Aorta (tissue), 5 donors: ENCODE measurements around the gene INSM2. TPM values are rescaled to one million over a fixed set of nuclear protein-coding genes. Genes with fewer than 3 reads are reported as not detected.
A peak's percentile ranks its signal among the peaks of the same experiment; 100 is the strongest.

ENCODE experiments used
- ATAC-seq: fragments of 200-7000 bp; cut with Tn5 transposase; one replicate; pipeline ENCODE4 v1.9.1; 2022; ENCODE audit warnings: moderate library complexity; ENCODE audit not compliant: low FRiP score
- DNase-seq, 2 donors: peaks; one replicate each; pipeline ENCODE4 v3.0.0-alpha.2; 2020
- H3K27ac ChIP-seq, 2 donors: one replicate each; pipeline ENCODE4 v1.5.1; 2013; ENCODE audit warnings: low read length in 2 of 2, mild to moderate bottlenecking in 2 of 2, moderate library complexity in 2 of 2, control low read depth in 1 of 2, inconsistent platforms in 1 of 2, low read depth in 1 of 2
- H3K27me3 ChIP-seq, 2 donors: one replicate each; pipeline ENCODE4 v1.6.1; 2013; ENCODE audit warnings: control low read depth in 1 of 2, low read length in 1 of 2, mild to moderate bottlenecking in 1 of 2, moderate library complexity in 1 of 2; ENCODE audit not compliant: insufficient read depth in 2 of 2, control insufficient read depth in 1 of 2
- H3K36me3 ChIP-seq, 2 donors: one replicate each; pipeline ENCODE4 v1.6.1; 2013; ENCODE audit warnings: control low read depth in 1 of 2, low read length in 1 of 2, mild to moderate bottlenecking in 1 of 2; ENCODE audit not compliant: insufficient read depth in 2 of 2, control insufficient read depth in 1 of 2
- H3K4me1 ChIP-seq, 2 donors: one replicate each; pipeline ENCODE4 v1.6.1; 2013; ENCODE audit warnings: low read length in 2 of 2, control low read depth in 1 of 2, mild to moderate bottlenecking in 1 of 2, moderate library complexity in 1 of 2; ENCODE audit not compliant: insufficient read depth in 2 of 2, control insufficient read depth in 1 of 2
- H3K4me3 ChIP-seq, 2 donors: one replicate each; pipeline ENCODE4 v1.5.1; 2013; ENCODE audit warnings: low read length in 2 of 2, control low read depth in 1 of 2, mild to moderate bottlenecking in 1 of 2
- H3K9me3 ChIP-seq: one replicate; pipeline ENCODE4 v1.6.1; 2013; ENCODE audit warnings: mild to moderate bottlenecking, low read length; ENCODE audit not compliant: control insufficient read depth
- WGBS, 2 donors: extraction: QIAGEN DNeasy Blood & Tissue Kit; methylation state at CpG; one replicate each; pipeline ENCODE4 v1.1.7; 2013; 5-methylcytosine and 5-hydroxymethylcytosine counted together
- intact Hi-C, 2 donors: fragments of 100-400 bp; cut with DNase I; formaldehyde crosslinking; loops; one replicate each; pipeline versions ENCODE4 v1.14.2 to v1.15.0; 2022
- long read RNA-seq, 2 donors: library from polyadenylated mRNA; unstranded; transcript quantifications; one replicate each; pipeline ENCODE4 v2.0.0, GENCODE V29; 2020 to 2021
- polyA plus RNA-seq, 2 donors: library from polyadenylated mRNA; stranded (reverse); fragments of 200-250 nt; gene quantifications; one replicate each; pipeline ENCODE4 v1.2.3, GENCODE V29; 2013
- total RNA-seq, 2 donors: library from RNA; stranded (reverse); fragmentation: NEBNext Ultra II Directional; extraction: Animal tissue kit (Norgen Biotek cat#: 25700); gene quantifications; one replicate each; pipeline ENCODE4 v1.2.1, GENCODE V29; 2021
- donor health status: healthy with polysubstance abuse.
- donor health status: Bipolar disorder and iron deficiency.
- donor health status: DM: no; HTN: no; CAD: no.
- donor health status: DM: no; HTN: no; CAD: no.
- donor health status: DM: yes; HTN: yes; CAD: no.

Gene INSM2
- total RNA-seq (not detected), polyA plus RNA-seq (not detected)
- long read RNA-seq, donor 1: 0 reads
- long read RNA-seq, donor 2: 0 reads

GRCh38 chr14:35533357-35534207 is at the start of gene INSM2:
INSM2 (plus strand) TSS chr14:35534164; CDS start chr14:35534253, 89 bp downstream.
- ATAC-seq (peak; percentile 51), DNase-seq (peak; percentile 49 to 83)
- no peaks in the 10 kb centered on the region for H3K27me3 ChIP-seq

GRCh38 chr14:35492569-35493014 is 41.4 kb upstream of the INSM2 start:
- H3K27ac ChIP-seq: no peak overlapping the region
- peaks cover 7% of the 10 kb centered on the region for H3K9me3 ChIP-seq
- intact Hi-C loops: no loop called here
- ATAC-seq (no peak), DNase-seq (no peak)
- H3K4me1 ChIP-seq: no peaks in the 10 kb centered on the region
- no peak overlapping the region for H3K4me3 ChIP-seq
- H3K27me3 ChIP-seq: peaks cover 0 to 2% of the 10 kb centered on the region in 2 donors
- H3K36me3 ChIP-seq: no peaks in the 10 kb centered on the region

More at GRCh38 chr14:35533357-35534207, at the start of gene INSM2:
- intact Hi-C loops: no loop called here
- no peaks in the 10 kb centered on the region for H3K36me3 ChIP-seq
- 0 to 1% methylated on average over 82 to 100 of the region's 100 CpGs for WGBS, 2 donors
- H3K9me3 ChIP-seq: no peaks in the 10 kb centered on the region
- H3K4me3 ChIP-seq: peak within 1 kb of the TSS; percentile 14 to 27
- no peaks in the 10 kb centered on the region for H3K4me1 ChIP-seq
- H3K27ac ChIP-seq: no peak within 1 kb of the TSS

- ATAC-seq (no peak), DNase-seq (no peak)
- H3K9me3 ChIP-seq: peaks cover 7% of the 10 kb centered on the region
- intact Hi-C loops: no loop called here
- H3K36me3 ChIP-seq: no peaks in the 10 kb centered on the region
- no peak overlapping the region for H3K27ac ChIP-seq
- no peaks in the 10 kb centered on the region for H3K4me1 ChIP-seq
- no peak overlapping the region for H3K4me3 ChIP-seq
- H3K27me3 ChIP-seq: peaks cover 0 to 2% of the 10 kb centered on the region in 2 donors
Measured at GRCh38 chr14:35495278-35495677, 38.7 kb upstream of the INSM2 start.

GRCh38 chr14:35499180-35499579 is 34.8 kb upstream of the INSM2 start:
- H3K27me3 ChIP-seq: no peaks in the 10 kb centered on the region
- H3K36me3 ChIP-seq: no peaks in the 10 kb centered on the region
- no peaks in the 10 kb centered on the region for H3K4me1 ChIP-seq
- H3K9me3 ChIP-seq: peaks cover 2% of the 10 kb centered on the region
- DNase-seq: no peak
- intact Hi-C loops: no loop called here
- WGBS, 2 donors: 89 to 94% methylated on average over 2 of the region's 2 CpGs
- no peak overlapping the region for H3K4me3 ChIP-seq
- H3K27ac ChIP-seq: no peak overlapping the region
- no peak for ATAC-seq

- Histone ChIP-seq H3K4me3 (no peak overlapping the region), H3K27me3 (no peaks in the 10 kb centered on the region), H3K4me1 (no peaks in the 10 kb centered on the region), H3K27ac (no peak overlapping the region), H3K36me3 (no peaks in the 10 kb centered on the region), H3K9me3 (no peaks in the 10 kb centered on the region)
- ATAC-seq (no peak), DNase-seq (no peak)
- intact Hi-C loops: no loop called here
- WGBS, 2 donors: 21 to 26% methylated on average over 3 of the region's 3 CpGs
Measured at GRCh38 chr14:35503646-35504045, 30.3 kb upstream of the INSM2 start.

- Histone ChIP-seq H3K36me3 (no peaks in the 10 kb centered on the region), H3K4me3 (no peak overlapping the region), H3K4me1 (no peaks in the 10 kb centered on the region), H3K27ac (no peak overlapping the region), H3K9me3 (no peaks in the 10 kb centered on the region), H3K27me3 (no peaks in the 10 kb centered on the region)
- WGBS, 2 donors: 43 to 48% methylated on average over 1 of the region's 1 CpG
- no peak for ATAC-seq
- intact Hi-C loops: no loop called here
- DNase-seq: no peak
Measured at GRCh38 chr14:35504260-35504659, 29.7 kb upstream of the INSM2 start.

- H3K4me1 ChIP-seq: no peaks in the 10 kb centered on the region
- no peak for ATAC-seq
- no peaks in the 10 kb centered on the region for H3K27me3 ChIP-seq
- intact Hi-C loops: no loop called here
- H3K9me3 ChIP-seq: no peaks in the 10 kb centered on the region
- no peak for DNase-seq
- no peak overlapping the region for H3K4me3 ChIP-seq
- no peaks in the 10 kb centered on the region for H3K36me3 ChIP-seq
- WGBS, 2 donors: 72 to 75% methylated on average over 6 of the region's 6 CpGs
- no peak overlapping the region for H3K27ac ChIP-seq
Measured at GRCh38 chr14:35506461-35506860, 27.5 kb upstream of the INSM2 start.

- no peaks in the 10 kb centered on the region for H3K36me3 ChIP-seq
- H3K4me3 ChIP-seq: no peak overlapping the region
- ATAC-seq: no peak
- no peaks in the 10 kb centered on the region for H3K9me3 ChIP-seq
- intact Hi-C loops: no loop called here
- no peak for DNase-seq
- no peaks in the 10 kb centered on the region for H3K27me3 ChIP-seq
- no peak overlapping the region for H3K27ac ChIP-seq
- H3K4me1 ChIP-seq: no peaks in the 10 kb centered on the region
Measured at GRCh38 chr14:35506927-35507326, 27.0 kb upstream of the INSM2 start.

GRCh38 chr14:35509846-35510245 is 24.1 kb upstream of the INSM2 start:
- no peaks in the 10 kb centered on the region for H3K27me3 ChIP-seq
- intact Hi-C loops: no loop called here
- H3K4me1 ChIP-seq: no peaks in the 10 kb centered on the region
- no peaks in the 10 kb centered on the region for H3K9me3 ChIP-seq
- no peak for DNase-seq
- no peaks in the 10 kb centered on the region for H3K36me3 ChIP-seq
- 76 to 78% methylated on average over 2 of the region's 2 CpGs for WGBS, 2 donors
- H3K4me3 ChIP-seq: no peak overlapping the region
- ATAC-seq: no peak
- no peak overlapping the region for H3K27ac ChIP-seq
